Activated naive CD8-positive, alpha-beta T cell treated with anti-CD3 and anti-CD28 coated beads, Interleukin-2, amount 10 ng/mL, durations not matched to agents 7 days and 5 days (primary cell): ENCODE results near the gene TSPAN16. TPM values are rescaled to one million over a fixed set of nuclear protein-coding genes. Genes with fewer than 3 reads are reported as not detected.

Experiments
- ATAC-seq: fragments of 150-1000 bp; cut with Tn5 transposase; one replicate; pipeline ENCODE4 v1.10.0; 2021; ENCODE audit warnings: low read depth, moderate library complexity
- POLR2A ChIA-PET: fragments of 350-600 bp; sonication (Branson Sonifier 250); formaldehyde crosslinking; loops from one replicate; lab custom pipeline; 2021; ENCODE audit warnings: antibody characterized with exemption; lab: Charles Lee
- DNase-seq: peaks from one replicate; pipeline ENCODE4 v3.0.0; 2021
- H3K27ac Mint-ChIP-seq: one replicate; pipeline ENCODE4 v1.8.0; 2022; ENCODE audit warnings: mild to moderate bottlenecking, mixed read lengths
- H3K27me3 Mint-ChIP-seq: one replicate; pipeline ENCODE4 v1.8.0; 2022; ENCODE audit warnings: mild to moderate bottlenecking, moderate library complexity, mixed read lengths
- H3K36me3 Mint-ChIP-seq: one replicate; pipeline ENCODE4 v1.8.0; 2021; ENCODE audit warnings: mild to moderate bottlenecking, mixed read lengths
- H3K4me1 Mint-ChIP-seq: one replicate; pipeline ENCODE4 v1.8.0; 2021; ENCODE audit warnings: mixed read lengths
- H3K4me3 Mint-ChIP-seq: one replicate; pipeline ENCODE4 v1.8.0; 2022; ENCODE audit warnings: mild to moderate bottlenecking, moderate library complexity, mixed read lengths
- H3K9me3 Mint-ChIP-seq: one replicate; pipeline ENCODE4 v1.8.0; 2021; ENCODE audit warnings: mixed read lengths
- total RNA-seq, 2 experiments: library from RNA; stranded (reverse); gene quantifications; one replicate each; pipeline ENCODE4 v1.2.3, GENCODE V29; 2021

The TSPAN16 gene
- total RNA-seq, 2 experiments from 2014 or later: not detected

GRCh38 chr19:11279505-11280236 is 16.3 kb upstream of the TSPAN16 start:
- H3K27ac Mint-ChIP-seq: peak overlapping the region; percentile 82

GRCh38 chr19:11281356-11282049 is 14.5 kb upstream of the TSPAN16 start:
- H3K27ac Mint-ChIP-seq: no peak overlapping the region
- no peaks in the 10 kb centered on the region for H3K36me3 Mint-ChIP-seq
- no peak for ATAC-seq
- H3K9me3 Mint-ChIP-seq: peaks cover 2% of the 10 kb centered on the region
- POLR2A ChIA-PET: interaction anchor here (0.5 to 1.1 kb wide), 3 partner anchors 14 to 201 kb away, joined by 3 read pairs; no protein-coding TSS in a partner anchor
- peaks cover 13% of the 10 kb centered on the region for H3K4me1 Mint-ChIP-seq
- no peak for DNase-seq
- no peak overlapping the region for H3K4me3 Mint-ChIP-seq
- peaks cover 64% of the 10 kb centered on the region for H3K27me3 Mint-ChIP-seq

More at GRCh38 chr19:11279505-11280236, 16.3 kb upstream of the TSPAN16 start:
- peaks cover 13% of the 10 kb centered on the region for H3K4me1 Mint-ChIP-seq
- POLR2A ChIA-PET: interaction anchor here (0.7 to 1.2 kb wide), 6 partner anchors 60 to 142 kb away, joined by 3 to 8 read pairs (median 4); no protein-coding TSS in a partner anchor
- H3K27me3 Mint-ChIP-seq: peaks cover 67% of the 10 kb centered on the region
- DNase-seq (peak; percentile 58), ATAC-seq (peak; percentile 80)
- H3K36me3 Mint-ChIP-seq: no peaks in the 10 kb centered on the region
- peaks cover 2% of the 10 kb centered on the region for H3K9me3 Mint-ChIP-seq
- peak overlapping the region; percentile 78 for H3K4me3 Mint-ChIP-seq

GRCh38 chr19:11284515-11284914 is 11.4 kb upstream of the TSPAN16 start:
- Mint-ChIP-seq H3K36me3 (no peaks in the 10 kb centered on the region), H3K27ac (no peak overlapping the region), H3K4me1 (peaks cover 12% of the 10 kb centered on the region), H3K9me3 (no peaks in the 10 kb centered on the region), H3K27me3 (peaks cover 67% of the 10 kb centered on the region), H3K4me3 (no peak overlapping the region)
- POLR2A ChIA-PET: no interaction called here
- DNase-seq (no peak), ATAC-seq (no peak)

DNA sequence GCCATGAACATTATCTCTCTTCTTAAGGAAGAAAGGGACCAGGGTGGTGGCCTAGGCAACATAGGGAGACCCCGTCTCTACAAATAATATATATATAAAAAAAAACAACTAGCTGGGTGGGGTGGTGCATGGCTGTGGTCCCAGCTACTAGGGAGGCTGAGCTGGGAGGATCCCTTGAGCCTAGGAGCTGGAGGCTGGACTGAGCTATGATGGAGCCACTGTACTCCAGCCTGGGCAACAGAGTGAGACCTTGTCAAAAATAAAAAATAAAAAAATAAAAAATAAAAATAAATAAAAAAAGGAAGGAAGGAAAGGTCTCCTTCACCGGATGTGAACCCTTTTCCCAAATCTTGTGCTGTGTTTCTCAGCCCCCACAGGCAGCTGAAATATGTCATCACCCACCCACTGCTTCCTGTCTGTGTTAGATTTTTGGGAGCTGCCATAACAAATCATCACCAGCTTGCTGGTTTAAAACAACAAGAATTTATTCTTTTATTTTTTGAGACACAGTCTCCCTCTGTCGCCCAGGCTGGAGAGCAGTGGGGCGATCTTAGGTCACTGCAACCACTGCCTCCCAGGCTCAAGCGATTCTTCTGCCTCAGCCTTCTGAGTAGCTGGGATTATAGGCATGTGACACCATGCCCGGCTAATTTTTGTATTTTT is 9.5 kb upstream of the TSPAN16 start:
- H3K36me3 Mint-ChIP-seq: no peaks in the 10 kb centered on the region
- DNase-seq: no peak
- POLR2A ChIA-PET: interaction anchor here (1.0 to 1.3 kb wide), 2 partner anchors 59 to 95 kb away, joined by 3 to 4 read pairs; partner anchors contain the start of genes CCDC159 and TMEM205
- peaks cover 72% of the 10 kb centered on the region for H3K27me3 Mint-ChIP-seq
- H3K4me3 Mint-ChIP-seq: no peak overlapping the region
- no peak for ATAC-seq
- H3K4me1 Mint-ChIP-seq: peaks cover 5% of the 10 kb centered on the region
- H3K27ac Mint-ChIP-seq: no peak overlapping the region
- H3K9me3 Mint-ChIP-seq: no peaks in the 10 kb centered on the region

DNA sequence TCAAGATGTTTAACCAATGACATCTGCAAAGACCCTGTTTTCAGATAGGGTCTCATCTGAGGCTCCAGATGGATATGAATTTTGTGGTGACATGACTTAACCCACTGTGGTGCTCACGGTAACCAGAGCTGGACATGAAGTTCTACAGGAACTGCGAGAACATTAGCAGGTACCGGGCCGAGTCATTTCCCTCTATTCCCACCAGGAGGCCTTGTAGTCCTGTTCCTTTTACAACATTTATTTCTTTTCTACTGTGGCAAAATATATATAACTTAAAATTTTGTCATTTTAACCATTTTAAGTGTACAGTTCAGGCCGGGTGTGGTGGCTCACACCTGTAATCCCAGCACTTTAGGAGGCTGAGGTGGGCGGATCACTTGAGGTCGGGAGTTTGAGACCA is 7.6 kb upstream of the TSPAN16 start:
- no peak for DNase-seq
- no peak overlapping the region for H3K27ac Mint-ChIP-seq
- H3K4me3 Mint-ChIP-seq: no peak overlapping the region
- peaks cover 2% of the 10 kb centered on the region for H3K4me1 Mint-ChIP-seq
- H3K27me3 Mint-ChIP-seq: peaks cover 64% of the 10 kb centered on the region
- POLR2A ChIA-PET: interaction anchor here (0.6 kb wide), 1 partner anchor 13 kb away, joined by 3 read pairs; no protein-coding TSS in a partner anchor
- no peaks in the 10 kb centered on the region for H3K36me3 Mint-ChIP-seq
- no peaks in the 10 kb centered on the region for H3K9me3 Mint-ChIP-seq
- no peak for ATAC-seq

DNA sequence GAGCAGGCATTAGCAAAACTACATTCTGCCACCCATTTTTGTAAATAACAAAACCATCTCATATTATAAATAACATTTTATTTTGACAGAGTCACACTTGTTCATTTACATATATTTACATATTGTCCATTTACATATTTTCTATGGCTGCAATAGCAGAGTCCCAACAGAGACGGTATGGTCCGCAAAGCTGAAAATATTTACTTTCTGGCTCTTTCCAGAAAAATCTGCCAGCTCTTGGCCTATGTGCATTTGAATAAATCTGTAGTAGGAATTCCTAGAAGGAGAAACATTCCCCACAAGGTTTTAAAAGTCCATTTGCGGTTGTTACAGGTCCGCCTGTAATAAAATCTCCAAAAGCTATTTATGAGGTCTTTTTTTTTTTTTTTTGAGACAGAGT is 5.7 kb upstream of the TSPAN16 start:
- H3K4me3 Mint-ChIP-seq: no peak overlapping the region
- H3K27ac Mint-ChIP-seq: no peak overlapping the region
- H3K4me1 Mint-ChIP-seq: peaks cover 8% of the 10 kb centered on the region
- peaks cover 65% of the 10 kb centered on the region for H3K27me3 Mint-ChIP-seq
- H3K9me3 Mint-ChIP-seq: no peaks in the 10 kb centered on the region
- ATAC-seq: no peak
- no peaks in the 10 kb centered on the region for H3K36me3 Mint-ChIP-seq
- no peak for DNase-seq
- POLR2A ChIA-PET: interaction anchor here (0.7 kb wide), 1 partner anchor 119 kb away, joined by 4 read pairs; no protein-coding TSS in a partner anchor

- Mint-ChIP-seq H3K27me3 (peaks cover 62% of the 10 kb centered on the region), H3K9me3 (no peaks in the 10 kb centered on the region), H3K4me3 (no peak overlapping the region), H3K27ac (no peak overlapping the region), H3K36me3 (no peaks in the 10 kb centered on the region), H3K4me1 (peaks cover 8% of the 10 kb centered on the region)
- POLR2A ChIA-PET: no interaction called here
- ATAC-seq (no peak), DNase-seq (no peak)
Observed at GRCh38 chr19:11291415-11291814, 4.5 kb upstream of the TSPAN16 start.

- DNase-seq (no peak), ATAC-seq (no peak)
- Mint-ChIP-seq H3K36me3 (no peaks in the 10 kb centered on the region), H3K27me3 (peaks cover 61% of the 10 kb centered on the region), H3K4me3 (no peak overlapping the region), H3K27ac (no peak overlapping the region), H3K9me3 (no peaks in the 10 kb centered on the region), H3K4me1 (peaks cover 8% of the 10 kb centered on the region)
- POLR2A ChIA-PET: interaction anchor here (0.6 kb wide), 1 partner anchor 89 kb away, joined by 3 read pairs; no protein-coding TSS in a partner anchor
Observed at GRCh38 chr19:11291991-11292390, 4.0 kb upstream of the TSPAN16 start.

DNA sequence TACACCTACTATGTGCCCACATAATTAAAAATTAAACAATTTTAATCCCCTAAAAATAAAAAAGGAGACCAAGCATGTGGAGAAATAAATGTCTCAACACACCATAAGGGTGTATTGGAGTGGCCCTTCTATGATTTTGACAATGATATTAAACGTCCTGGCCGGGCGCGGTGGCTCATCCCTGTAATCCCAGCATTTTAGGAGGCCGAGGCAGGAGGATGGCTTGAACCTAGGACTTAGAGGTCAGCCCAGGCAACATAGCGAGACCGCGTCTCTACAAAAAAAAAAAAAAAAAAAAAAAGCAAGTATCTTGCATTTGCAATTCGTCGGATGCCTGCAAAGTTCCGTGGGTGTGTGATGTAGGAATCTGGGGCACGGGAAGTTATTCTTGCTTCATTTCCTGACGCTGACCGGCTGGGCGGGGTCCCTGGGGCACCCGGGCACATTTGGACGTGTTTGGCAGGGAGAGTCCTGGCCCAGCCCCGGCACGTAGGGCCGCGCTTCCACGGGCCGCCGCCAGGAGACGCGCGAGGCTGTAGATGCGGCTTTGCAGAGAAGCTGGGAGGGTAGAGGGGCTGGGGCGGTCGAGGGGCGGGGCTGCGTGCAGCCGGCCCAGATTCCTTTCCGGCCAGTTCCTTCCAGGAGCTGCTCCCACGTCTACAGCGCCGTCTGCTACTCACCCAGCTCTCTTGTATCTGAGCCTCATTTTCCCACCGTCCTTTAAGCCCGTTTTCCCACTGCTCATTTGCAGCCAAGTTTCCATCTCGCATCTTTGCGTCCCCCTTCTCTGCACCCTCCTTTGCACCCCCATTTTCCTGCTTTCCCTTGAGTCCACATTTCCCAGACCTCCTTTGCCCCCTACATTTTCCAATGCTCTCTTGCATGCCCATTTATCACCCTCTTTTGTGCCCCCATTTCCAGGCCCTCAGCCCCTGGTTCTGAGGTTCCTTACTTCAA is 2.2 kb upstream of the TSPAN16 start:
- DNase-seq: peak; percentile 90
- H3K27me3 Mint-ChIP-seq: peaks cover 46% of the 10 kb centered on the region
- no peaks in the 10 kb centered on the region for H3K36me3 Mint-ChIP-seq
- POLR2A ChIA-PET: interaction anchor here (0.7 to 1.1 kb wide), 3 partner anchors 81 to 188 kb away, joined by 5 to 8 read pairs (median 6); partner anchors contain the start of gene SWSAP1
- peak; percentile 94 for ATAC-seq
- no peak overlapping the region for H3K27ac Mint-ChIP-seq
- peak overlapping the region; percentile 74 for H3K4me3 Mint-ChIP-seq
- peaks cover 6% of the 10 kb centered on the region for H3K4me1 Mint-ChIP-seq
- no peaks in the 10 kb centered on the region for H3K9me3 Mint-ChIP-seq

DNA sequence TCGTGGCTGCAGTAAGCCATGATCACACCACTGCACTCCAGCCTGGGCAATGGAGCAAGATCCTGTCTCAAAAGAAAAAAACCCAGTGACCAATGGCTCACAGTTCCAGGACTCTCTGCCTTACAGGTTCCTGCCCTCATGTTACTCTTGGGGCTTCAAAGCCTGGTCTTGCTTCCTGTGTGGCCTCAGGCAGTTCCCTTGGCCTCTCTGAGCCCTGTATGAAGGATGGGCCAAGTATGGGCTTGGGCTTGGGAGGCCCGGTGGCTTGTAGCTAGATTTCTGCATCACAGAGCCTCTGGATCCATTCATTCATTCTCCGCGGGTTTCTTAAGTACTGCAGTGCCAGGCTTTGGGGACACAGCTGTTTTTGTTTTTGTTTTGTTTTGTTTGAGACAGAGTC is 780 bp upstream of the TSPAN16 start:
- Mint-ChIP-seq H3K4me3 (no peak overlapping the region), H3K27ac (no peak overlapping the region), H3K9me3 (no peaks in the 10 kb centered on the region), H3K27me3 (peaks cover 36% of the 10 kb centered on the region), H3K4me1 (peaks cover 6% of the 10 kb centered on the region), H3K36me3 (no peaks in the 10 kb centered on the region)
- POLR2A ChIA-PET: no interaction called here
- no peak for ATAC-seq
- no peak for DNase-seq

DNA sequence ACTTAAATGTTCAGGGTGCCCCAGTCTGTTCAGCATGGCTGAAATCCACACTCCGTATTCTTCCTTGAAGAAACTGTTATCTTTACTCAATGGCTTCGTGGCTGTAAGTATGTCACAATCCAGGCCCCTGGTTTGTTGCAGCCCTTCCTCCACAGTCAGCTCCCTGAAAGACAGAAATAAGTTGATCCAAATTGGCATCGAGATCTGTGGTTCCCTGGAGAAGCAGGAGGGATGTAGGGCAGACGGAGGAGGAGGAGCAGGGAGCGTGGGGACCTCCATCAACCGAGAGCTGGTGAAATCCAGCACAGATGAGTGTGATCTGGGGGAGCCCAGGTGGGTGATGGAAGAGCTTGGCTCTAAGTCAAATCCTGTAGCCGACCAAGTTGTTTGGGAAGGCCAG is 304 bp downstream of the TSPAN16 start:
- H3K4me1 Mint-ChIP-seq: peaks cover 6% of the 10 kb centered on the region
- H3K9me3 Mint-ChIP-seq: no peaks in the 10 kb centered on the region
- ATAC-seq: no peak
- no peak overlapping the region for H3K4me3 Mint-ChIP-seq
- DNase-seq: no peak
- H3K36me3 Mint-ChIP-seq: no peaks in the 10 kb centered on the region
- POLR2A ChIA-PET: no interaction called here
- peaks cover 32% of the 10 kb centered on the region for H3K27me3 Mint-ChIP-seq
- H3K27ac Mint-ChIP-seq: no peak overlapping the region
